Tibial nerve (tissue), 4 donors: ENCODE measurements around the gene CTAGE8. TPM values are rescaled to one million over a fixed set of nuclear protein-coding genes. Genes with fewer than 3 reads are reported as not detected.
"Not testable (repeated sequence)": the region's sequence is repeated elsewhere in the genome, so short reads cannot be mapped to it uniquely, and the experiment has no call there.

Source experiments
- DNase-seq, 2 donors: peaks; one replicate each; pipeline ENCODE4 v3.0.0-alpha.2; 2019; ENCODE audit warnings: low spot score in 2 of 2
- H3K27ac ChIP-seq, 4 donors: fragments of 200-600 bp; sonication (generic) in 3 of 4; one replicate each; pipeline ENCODE4 v1.5.1; 2017 to 2019; ENCODE audit warnings: mild to moderate bottlenecking in 1 of 4
- H3K27me3 ChIP-seq, 2 donors: fragments of 200-600 bp; sonication (generic) in 1 of 2; one replicate each; pipeline versions ENCODE4 v1.5.1 to v1.6.0; 2017 to 2019
- H3K36me3 ChIP-seq, 3 donors: fragments of 200-600 bp; sonication (generic); one replicate each; pipeline ENCODE4 v1.5.1; 2018 to 2019
- H3K4me1 ChIP-seq, 4 donors: fragments of 200-600 bp; sonication (generic) in 3 of 4; one replicate each; pipeline ENCODE4 v1.5.1; 2017 to 2019
- H3K4me3 ChIP-seq, 4 donors: fragments of 200-600 bp; sonication (generic) in 3 of 4; one replicate each; pipeline ENCODE4 v1.5.1; 2017 to 2019; ENCODE audit warnings: mild to moderate bottlenecking in 1 of 4, moderate library complexity in 1 of 4
- H3K9me3 ChIP-seq, 4 donors: fragments of 200-600 bp; sonication (generic) in 3 of 4; one replicate each; pipeline ENCODE4 v1.5.1; 2017 to 2019
- CTCF ChIP-seq, 5 experiments: fragments of 200-600 bp in 3 of 5; fragments of 450-650 bp in 2 of 5; sonication (generic) in 3 of 5; IDR thresholded peaks; one replicate each; pipeline ENCODE4 v1.5.1; 2016 to 2019; ENCODE audit warnings: antibody characterized with exemption in 5 of 5, mild to moderate bottlenecking in 3 of 5, moderate library complexity in 2 of 5
- EP300 ChIP-seq, 2 donors: sonication (generic); formaldehyde crosslinking; IDR thresholded peaks; one replicate each; pipeline ENCODE4 v1.6.1; 2017; ENCODE audit warnings: antibody characterized with exemption in 2 of 2, mild to moderate bottlenecking in 1 of 2
- POLR2A ChIP-seq, 2 donors: fragments of 450-650 bp; IDR thresholded peaks; one replicate each; pipeline ENCODE4 v1.6.1; 2017; ENCODE audit warnings: antibody characterized with exemption in 2 of 2, mild to moderate bottlenecking in 2 of 2, moderate library complexity in 2 of 2
- WGBS, 2 donors: methylation state at CpG; one replicate each; pipeline ENCODE4 v1.1.5; 2018; 5-methylcytosine and 5-hydroxymethylcytosine counted together
- total RNA-seq, 4 donors: library from RNA; depleted of rRNA; stranded (reverse); fragments of >200 nt; gene quantifications; one replicate each; pipeline ENCODE4 v1.1.0, GENCODE V29; 2016

CTAGE8 gene
- total RNA-seq, 4 donors from 2014 or later: 0.60 to 1.8 (median 1.5) TPM; not detected in 1

DNA sequence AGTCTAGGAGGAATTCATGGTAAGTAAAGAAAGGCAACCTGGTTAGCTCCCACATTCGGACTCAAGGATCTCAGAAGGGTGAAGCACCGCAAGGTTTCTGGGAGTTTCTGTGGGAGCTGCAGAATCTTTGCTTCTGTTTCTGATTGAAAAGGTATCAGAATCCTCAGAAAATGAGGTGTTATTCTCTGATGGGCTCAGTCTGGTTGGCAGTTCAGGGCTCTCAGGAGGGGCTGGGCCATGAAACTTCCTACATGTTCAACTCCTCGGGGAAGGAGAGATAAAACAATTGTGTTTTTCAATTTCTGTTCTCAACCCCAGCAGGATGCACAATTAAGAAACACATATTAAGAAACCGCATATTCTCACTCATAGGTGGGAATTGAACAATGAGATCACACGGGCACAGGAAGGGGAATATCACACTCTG, 13.6 kb downstream of the CTAGE8 start:
- Histone ChIP-seq H3K4me1 (no peaks in the 10 kb centered on the region), H3K36me3 (no peaks in the 10 kb centered on the region), H3K27me3 (no peaks in the 10 kb centered on the region), H3K27ac (no peak overlapping the region), H3K4me3 (no peak overlapping the region), H3K9me3 (no peaks in the 10 kb centered on the region)
- TF ChIP-seq EP300 (IDR thresholded peaks at IDR 0.05): no peak
- TF ChIP-seq POLR2A (IDR thresholded peaks at IDR 0.05): no peak
- no peak for TF ChIP-seq CTCF (IDR thresholded peaks at IDR 0.05)
- no peak for DNase-seq
- 71 to 74% methylated on average over 5 of the region's 5 CpGs for WGBS, 2 donors

DNA sequence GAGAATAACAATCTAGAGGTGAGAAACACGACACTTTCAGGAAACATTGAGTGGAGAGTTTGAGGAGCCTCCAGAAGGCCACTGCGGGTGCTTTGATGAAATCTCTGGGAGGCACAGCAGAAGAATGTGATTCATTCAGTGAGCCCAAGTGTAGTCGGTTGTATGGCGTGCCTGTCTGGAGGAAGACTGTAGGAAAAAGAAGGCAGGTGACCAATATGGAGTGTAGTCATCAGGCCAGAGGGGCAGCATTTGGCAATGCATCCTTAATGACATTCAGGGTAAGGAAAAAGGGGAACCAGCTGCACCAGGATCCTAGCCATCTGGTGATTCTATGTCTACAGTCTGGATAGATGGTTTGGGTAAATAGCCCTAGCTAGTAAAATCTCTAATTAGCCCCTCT, 16.8 kb downstream of the CTAGE8 start:
- no CpG with 5 or more reads among the region's 4 CpGs for WGBS, 2 donors
- H3K9me3 ChIP-seq, H3K36me3 ChIP-seq, H3K4me1 ChIP-seq, H3K4me3 ChIP-seq, DNase-seq, H3K27ac ChIP-seq, H3K27me3 ChIP-seq: not testable (repeated sequence)

GRCh38 chr7:144247674-144248330, 21.3 kb downstream of the CTAGE8 start:
- not testable (repeated sequence) for H3K27me3 ChIP-seq, H3K9me3 ChIP-seq, H3K4me1 ChIP-seq, DNase-seq, H3K27ac ChIP-seq, H3K36me3 ChIP-seq, H3K4me3 ChIP-seq
- WGBS, 2 donors: no CpG with 5 or more reads among the region's 1 CpG

- H3K36me3 ChIP-seq, H3K27ac ChIP-seq, H3K4me3 ChIP-seq, H3K4me1 ChIP-seq, DNase-seq, H3K27me3 ChIP-seq, H3K9me3 ChIP-seq: not testable (repeated sequence)
- no CpG with 5 or more reads among the region's 5 CpGs for WGBS, 2 donors
Measured at GRCh38 chr7:144246967-144247366, 22.1 kb downstream of the CTAGE8 start.

DNA sequence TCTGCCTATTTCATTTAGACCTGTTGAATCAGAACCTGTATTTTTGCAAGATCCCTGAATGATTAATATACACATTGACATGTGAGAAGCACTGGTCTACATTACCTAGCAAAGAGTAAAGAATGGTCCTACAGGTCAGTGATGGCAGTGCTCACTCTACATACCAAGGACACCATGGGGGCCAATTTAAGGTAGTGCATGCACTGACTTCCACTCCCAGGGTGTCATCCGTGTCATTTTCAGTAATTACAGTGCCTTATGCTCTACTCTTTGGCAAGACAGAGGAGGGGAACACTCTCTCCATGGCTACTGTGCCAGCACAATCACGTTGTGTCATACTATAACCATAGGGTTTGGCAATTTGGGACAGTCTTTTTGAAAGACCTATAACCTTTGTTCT, 23.7 kb downstream of the CTAGE8 start:
- not testable (repeated sequence) for H3K9me3 ChIP-seq, H3K36me3 ChIP-seq, H3K27me3 ChIP-seq, H3K4me1 ChIP-seq, H3K27ac ChIP-seq, H3K4me3 ChIP-seq, DNase-seq
- no CpG with 5 or more reads among the region's 2 CpGs for WGBS, 2 donors

GRCh38 chr7:144239365-144239764, 29.7 kb downstream of the CTAGE8 start, which contains the start of gene OR2A42:
TSS of gene OR2A42 (minus strand) at chr7:144239605. CDS start at chr7:144232843, 6,762 bp downstream.
- not testable (repeated sequence) for H3K27ac ChIP-seq, H3K36me3 ChIP-seq, H3K27me3 ChIP-seq, DNase-seq, H3K4me1 ChIP-seq, H3K9me3 ChIP-seq, H3K4me3 ChIP-seq
- WGBS, 2 donors: 63 to 91% methylated on average over 1 of the region's 2 CpGs

DNA sequence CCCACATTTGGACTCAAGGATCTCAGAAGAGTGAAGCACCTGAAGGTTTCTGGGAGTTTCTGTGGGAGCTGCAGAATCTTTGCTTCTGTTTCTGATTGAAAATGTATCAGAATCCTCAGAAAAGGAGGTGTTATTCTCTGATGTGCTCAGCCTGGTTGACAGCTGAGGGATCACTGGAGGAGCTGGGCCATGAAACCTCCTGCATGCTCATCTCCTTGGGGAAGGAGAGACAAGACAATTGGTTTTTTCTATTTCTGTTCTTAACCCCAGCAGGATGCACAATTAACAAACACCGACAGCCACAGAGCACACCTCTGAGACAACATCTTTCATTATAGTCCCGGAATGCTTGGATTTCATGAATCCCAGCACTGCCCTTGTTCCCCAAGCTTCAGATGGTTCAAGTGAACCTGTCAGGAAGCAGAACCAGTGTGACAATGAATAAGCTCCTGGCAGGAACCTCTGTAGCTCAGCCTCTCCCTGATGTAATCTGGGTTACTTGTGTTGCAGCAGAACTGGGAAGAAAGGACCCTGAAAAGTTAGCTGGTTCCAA, 30.5 kb downstream of the CTAGE8 start:
- H3K27me3 ChIP-seq, H3K4me1 ChIP-seq, H3K27ac ChIP-seq, H3K4me3 ChIP-seq, H3K36me3 ChIP-seq, DNase-seq, H3K9me3 ChIP-seq: not testable (repeated sequence)
- WGBS, 2 donors: 42 to 60% methylated on average over 2 of the region's 2 CpGs

DNA sequence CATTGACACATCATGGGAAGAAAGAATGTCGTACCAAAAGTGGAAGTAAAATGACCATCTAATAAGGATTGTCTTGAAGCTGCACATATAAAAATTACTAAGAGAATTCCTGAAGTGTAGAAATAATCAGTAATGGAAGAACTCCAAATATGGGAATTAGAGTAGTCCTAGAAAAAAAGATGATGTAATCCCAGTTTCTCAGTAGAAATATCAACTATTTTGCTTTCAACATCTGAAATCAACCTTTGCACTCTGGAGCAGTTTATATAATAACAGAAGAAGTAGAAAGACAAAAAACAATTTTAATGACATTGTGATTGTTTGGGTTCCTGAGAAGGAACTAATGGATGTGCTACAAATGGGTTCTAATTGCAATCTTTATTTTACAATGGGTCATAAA, 36.0 kb downstream of the CTAGE8 start:
- not testable (repeated sequence) for H3K27ac ChIP-seq, H3K4me1 ChIP-seq, H3K36me3 ChIP-seq, H3K9me3 ChIP-seq, DNase-seq, H3K27me3 ChIP-seq, H3K4me3 ChIP-seq
- 64 to 71% methylated on average over 1 of the region's 1 CpG for WGBS, 2 donors

- no CpG with 5 or more reads among the region's 2 CpGs for WGBS, 2 donors
- not testable (repeated sequence) for H3K36me3 ChIP-seq
Measured at GRCh38 chr7:144231027-144231426, 38.1 kb downstream of the CTAGE8 start.

GRCh38 chr7:144228810-144229209, 40.3 kb downstream of the CTAGE8 start:
- not testable (repeated sequence) for H3K4me1 ChIP-seq, H3K4me3 ChIP-seq, H3K9me3 ChIP-seq, H3K27ac ChIP-seq, DNase-seq, H3K36me3 ChIP-seq, H3K27me3 ChIP-seq
- 89 to 100% methylated on average over 1 of the region's 3 CpGs for WGBS, 2 donors

More at GRCh38 chr7:144231027-144231426, 38.1 kb downstream of the CTAGE8 start:
- not testable (repeated sequence) for H3K4me3 ChIP-seq, H3K27me3 ChIP-seq, H3K4me1 ChIP-seq, H3K27ac ChIP-seq, H3K9me3 ChIP-seq, DNase-seq

GRCh38 chr7:144226866-144227265, 42.2 kb downstream of the CTAGE8 start:
- H3K9me3 ChIP-seq, H3K4me1 ChIP-seq, H3K36me3 ChIP-seq, H3K4me3 ChIP-seq, H3K27ac ChIP-seq, H3K27me3 ChIP-seq, DNase-seq: not testable (repeated sequence)
- 73 to 76% methylated on average over 3 of the region's 4 CpGs for WGBS, 2 donors

DNA sequence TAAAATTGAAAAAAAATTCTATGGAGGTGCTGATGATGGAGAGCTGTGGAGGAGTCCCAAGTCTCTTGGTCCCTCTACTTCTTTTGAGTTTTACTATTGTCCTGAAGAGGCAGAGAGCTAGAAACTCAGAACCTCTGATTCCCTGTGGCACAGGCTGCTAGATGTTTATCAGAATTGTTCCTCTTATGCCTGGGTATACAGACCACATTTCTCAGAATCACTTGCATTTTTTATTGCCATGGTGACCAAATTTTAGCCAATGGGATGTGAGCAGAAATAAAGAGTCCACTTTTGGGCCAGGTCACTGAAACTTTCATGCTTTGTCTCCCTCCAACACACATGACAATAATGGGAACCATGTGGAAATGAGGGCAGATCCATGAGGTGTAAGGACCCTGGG, 45.4 kb downstream of the CTAGE8 start:
- not testable (repeated sequence) for H3K36me3 ChIP-seq, H3K27ac ChIP-seq, H3K27me3 ChIP-seq, H3K4me3 ChIP-seq, H3K4me1 ChIP-seq, DNase-seq, H3K9me3 ChIP-seq

DNA sequence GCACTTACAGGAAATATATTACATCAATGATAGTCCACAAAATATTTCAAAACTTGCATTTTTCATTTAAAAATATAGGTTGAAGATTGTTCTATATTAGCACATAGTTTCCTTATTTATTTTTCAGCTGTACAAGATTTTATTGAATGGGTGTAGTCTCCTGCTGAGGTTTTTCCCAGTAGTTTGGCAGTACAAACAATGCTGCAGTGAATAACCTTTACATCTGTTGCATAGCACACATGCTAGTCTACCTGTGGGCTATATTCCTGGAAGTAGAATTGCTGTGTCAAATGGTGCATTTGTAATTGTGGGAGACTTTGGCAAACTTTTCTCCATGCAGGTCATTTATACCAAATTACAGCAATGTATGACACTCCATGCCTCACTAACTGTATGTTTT, 48.6 kb downstream of the CTAGE8 start:
- not testable (repeated sequence) for H3K4me3 ChIP-seq, DNase-seq

More for the DNA sequence above, 48.6 kb downstream of the CTAGE8 start:
- H3K9me3 ChIP-seq, H3K4me1 ChIP-seq, H3K27ac ChIP-seq, H3K27me3 ChIP-seq, H3K36me3 ChIP-seq: not testable (repeated sequence)
